HG02678 (cell line): ENCODE data around the gene SEMA3A.

ENCODE experiments used
- ATAC-seq: cut with Tn5 transposase; IDR thresholded peaks from one replicate; pipeline ENCODE4 v1.9.1; 2021; ENCODE audit warnings: mild to moderate bottlenecking, moderate library complexity; ENCODE audit not compliant: unreplicated experiment

SEMA3A gene

DNA sequence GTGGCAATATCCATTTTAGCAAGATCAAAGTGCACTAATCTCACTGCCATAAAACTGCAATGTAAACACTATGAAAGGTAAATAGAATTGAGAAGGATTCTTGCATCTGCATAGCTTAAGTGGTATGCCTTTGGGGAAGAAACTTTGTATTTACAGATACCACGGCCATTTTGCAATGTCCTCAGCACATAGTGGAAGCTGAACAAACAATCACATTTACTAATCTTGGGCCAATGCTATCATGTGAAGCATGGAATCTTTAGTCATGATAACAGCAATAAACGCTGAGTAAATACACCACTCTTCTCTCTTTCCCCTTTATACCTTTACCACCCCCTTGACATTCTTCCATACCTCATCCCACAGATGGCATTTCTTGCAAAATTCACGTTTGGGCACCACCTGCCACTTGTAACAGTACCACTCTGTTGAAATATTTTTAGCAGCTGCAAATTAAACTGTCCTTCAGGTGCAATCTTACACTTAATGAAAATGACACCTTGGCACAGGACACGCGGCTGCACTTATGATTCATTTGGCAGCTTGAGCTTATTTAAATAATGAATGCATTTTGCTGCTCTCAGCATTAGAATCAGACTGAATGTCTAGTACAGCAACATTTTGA lies 171.8 kb downstream of the SEMA3A start:
- ATAC-seq, result no peak

DNA sequence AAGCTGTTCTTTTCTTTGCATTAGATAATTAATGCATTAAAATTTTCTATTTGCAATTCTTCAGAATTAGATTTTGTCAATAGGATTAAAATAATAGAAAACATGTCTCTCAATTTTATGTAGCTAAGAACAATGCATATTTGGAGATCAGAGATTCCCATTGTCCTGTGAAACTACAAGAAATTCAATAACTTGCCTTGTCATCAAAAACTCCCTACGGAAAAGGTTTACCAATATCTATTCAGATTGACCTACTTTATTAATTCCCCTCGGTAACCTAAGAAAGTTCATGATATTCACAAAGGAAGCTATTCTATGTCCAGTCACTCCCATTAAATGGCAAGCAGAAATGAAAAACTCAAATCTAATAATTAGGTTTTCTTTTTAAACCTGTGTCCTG lies 172.6 kb downstream of the SEMA3A start:
- ATAC-seq, result no peak

DNA sequence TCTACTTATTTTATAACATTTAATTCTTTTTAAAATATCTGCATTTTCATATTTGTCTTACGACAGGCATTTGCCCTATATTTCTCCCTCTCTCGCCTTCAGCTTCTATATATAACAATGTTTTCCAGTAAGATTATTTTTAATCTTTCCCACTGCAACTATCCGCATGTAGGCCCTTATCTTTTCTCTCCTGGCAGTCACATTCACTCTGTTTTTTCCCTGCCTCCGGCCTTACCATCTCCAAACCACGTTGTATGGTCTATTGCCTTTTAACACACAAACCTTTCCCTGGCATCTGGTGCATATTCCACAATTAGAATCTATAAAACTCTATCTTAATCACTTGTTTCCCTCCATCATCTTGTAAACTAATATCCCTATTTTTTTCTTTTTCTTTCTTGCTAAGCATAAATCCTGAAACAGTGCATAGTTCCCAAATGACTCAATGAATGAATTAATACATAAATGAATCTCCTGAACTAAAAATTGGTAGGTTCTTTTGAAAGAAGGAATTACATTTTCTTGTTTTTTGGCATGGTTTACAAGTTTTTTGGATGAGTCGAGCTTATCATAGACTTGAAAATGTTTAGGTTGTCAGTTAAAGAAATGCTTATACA lies 173.2 kb downstream of the SEMA3A start:
- no peak for ATAC-seq

DNA sequence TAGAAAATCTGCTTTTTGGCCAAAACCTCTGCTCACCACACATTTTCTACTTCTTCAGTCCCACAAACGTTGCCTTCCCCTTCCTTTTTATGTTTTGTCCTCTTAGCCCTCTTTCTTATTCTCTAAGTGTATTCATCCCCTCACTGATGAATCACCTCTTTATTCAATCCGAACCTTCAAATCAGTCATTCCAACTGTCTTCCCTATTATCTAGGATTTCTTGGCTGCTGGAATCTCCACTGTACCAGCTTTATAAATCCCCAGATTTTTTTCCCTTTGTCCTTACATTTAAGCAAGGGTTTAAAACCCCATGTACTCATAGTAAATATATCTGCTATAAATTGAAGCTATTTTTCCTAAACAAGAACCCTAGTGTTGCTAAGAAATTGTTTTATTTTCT lies 176.9 kb downstream of the SEMA3A start:
- ATAC-seq, result no peak

DNA sequence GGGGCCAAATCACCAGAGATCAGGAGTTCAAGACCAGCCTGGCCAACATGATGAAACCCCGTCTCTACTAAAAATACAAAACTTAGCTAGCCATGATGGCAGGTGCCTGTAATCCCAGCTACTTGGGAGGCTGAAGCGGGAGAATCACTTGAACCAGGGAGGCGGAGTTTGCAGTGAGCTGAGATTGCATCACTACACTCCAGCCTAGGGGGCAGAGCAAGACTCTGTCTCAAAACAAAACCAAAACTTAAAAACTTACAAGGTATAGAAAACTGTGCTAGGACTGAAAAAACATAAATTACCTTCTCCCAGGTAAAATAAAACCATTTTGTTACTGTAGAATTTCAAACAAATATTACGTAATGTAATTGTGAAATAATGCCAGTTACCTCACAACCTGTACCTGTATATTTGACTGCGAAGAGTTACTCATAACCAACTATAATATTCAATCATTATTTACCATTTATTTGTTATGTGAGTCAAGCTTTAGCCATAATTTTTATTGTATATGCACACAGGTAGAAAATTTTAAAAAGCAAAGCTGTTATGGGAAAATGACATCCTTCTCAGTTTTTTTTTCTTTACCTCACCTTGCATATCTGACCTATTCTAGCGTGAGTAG lies 180.9 kb downstream of the SEMA3A start:
- ATAC-seq, result no peak

DNA sequence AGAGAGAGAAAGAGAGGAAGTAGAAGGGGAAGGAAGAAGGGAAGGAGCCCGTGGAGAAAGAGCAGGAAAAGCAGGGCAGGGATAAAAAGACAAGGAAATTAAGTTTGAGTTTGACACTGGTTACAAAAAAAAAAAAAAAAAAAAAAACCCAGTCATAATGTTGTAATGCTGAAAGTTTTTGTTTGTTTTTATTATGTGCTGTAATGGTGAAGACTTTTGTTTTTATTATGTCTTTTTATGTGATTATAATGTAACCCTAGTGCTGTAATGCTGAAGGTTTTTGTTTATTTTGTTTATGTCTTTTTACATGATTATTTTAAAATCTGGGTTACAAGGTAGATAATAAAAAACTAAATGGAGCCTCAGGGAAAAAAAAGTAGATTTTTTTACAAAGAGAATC lies 184.8 kb downstream of the SEMA3A start:
- ATAC-seq, result no peak

DNA sequence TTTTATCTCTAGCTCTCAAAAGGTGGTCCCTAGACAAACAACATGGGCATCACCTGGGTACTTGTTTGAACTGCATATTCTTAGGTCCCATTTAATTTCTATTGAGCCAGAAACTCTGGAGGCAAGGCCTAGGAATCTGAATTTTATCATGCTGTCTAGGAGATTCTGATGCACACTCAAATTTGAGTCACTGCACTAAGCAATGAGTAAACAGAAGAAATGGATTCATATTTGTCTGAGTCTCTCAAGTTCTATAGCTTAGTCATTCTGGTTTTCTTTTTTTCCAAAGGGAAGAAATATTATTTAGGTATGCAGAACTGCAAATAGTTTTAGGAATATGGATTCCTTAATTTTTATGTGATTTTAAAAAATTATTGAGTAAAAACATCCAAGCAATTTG lies 185.5 kb downstream of the SEMA3A start:
- ATAC-seq, result no peak

DNA sequence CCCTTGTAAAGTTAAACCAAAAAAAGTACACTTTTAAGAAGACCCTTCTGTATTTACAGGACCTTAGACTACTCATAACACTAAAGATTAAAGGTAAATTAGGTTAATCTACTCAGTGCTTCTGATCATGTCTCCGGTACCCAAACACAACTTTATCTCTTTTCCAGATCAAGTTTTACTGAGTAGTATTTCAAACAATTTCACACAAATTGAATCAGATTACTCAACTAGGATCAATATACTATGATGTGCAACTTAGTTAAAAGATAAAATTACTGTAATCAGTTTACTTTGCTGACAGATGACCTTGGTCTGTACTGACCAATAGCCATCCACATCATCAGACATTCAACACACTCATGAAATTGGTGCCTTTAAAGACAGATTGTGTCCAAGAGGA lies 191.4 kb downstream of the SEMA3A start:
- no peak for ATAC-seq

DNA sequence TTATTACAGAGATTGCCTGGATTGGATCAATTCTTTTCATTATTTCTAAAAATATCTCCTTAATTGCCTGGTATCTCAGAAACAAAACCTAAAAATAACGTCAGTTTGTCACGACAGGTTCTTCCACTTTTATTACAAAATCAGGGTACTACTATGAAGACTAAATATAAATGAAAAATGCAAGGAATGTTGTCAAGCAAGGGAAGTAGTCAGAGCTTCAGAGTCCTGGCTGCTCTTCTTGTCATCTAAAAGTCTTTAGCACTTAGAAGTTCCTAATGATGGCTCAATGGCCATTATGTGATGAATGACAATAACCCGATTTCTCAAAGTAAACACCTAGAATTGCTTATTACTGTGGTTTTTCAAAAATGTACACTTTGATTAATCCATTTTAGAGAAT lies 192.2 kb downstream of the SEMA3A start:
- no peak for ATAC-seq

DNA sequence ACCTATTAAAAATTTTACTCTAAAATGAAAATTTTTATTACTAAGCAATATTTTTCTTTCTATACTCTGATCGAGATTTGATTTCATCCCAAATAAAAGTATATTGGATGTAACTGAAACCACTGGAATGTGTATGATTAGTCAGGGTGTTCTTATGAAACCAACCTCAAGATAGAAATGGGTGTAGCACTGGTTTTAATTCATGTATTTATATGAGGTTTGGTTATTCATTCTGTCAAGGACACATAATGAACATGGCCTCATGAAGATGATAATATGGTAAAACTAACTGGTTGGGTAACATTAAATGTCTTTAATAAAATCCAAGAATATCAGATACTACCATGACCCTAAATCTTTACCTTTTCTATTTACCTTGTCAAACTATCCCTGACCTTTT lies 197.7 kb downstream of the SEMA3A start:
- ATAC-seq, result no peak

DNA sequence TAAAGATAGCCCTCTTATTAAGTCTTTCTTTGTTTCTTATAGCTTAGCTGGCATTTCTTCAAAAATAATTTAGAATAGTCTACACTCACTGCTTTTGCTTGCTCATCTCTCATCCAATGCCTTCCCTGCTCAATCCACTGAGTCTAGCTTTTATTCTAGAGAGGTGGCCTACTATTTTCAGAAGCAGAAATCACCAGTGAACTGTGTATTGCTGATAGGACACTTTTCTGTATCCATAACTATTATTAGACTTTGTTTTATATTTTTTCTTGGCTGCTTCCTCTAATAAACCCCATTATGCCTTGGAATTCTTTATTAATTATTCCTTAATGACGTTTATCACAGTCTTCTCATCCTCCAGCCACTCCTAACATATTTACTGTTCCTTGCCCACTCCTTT lies 206.8 kb downstream of the SEMA3A start:
- no peak for ATAC-seq

DNA sequence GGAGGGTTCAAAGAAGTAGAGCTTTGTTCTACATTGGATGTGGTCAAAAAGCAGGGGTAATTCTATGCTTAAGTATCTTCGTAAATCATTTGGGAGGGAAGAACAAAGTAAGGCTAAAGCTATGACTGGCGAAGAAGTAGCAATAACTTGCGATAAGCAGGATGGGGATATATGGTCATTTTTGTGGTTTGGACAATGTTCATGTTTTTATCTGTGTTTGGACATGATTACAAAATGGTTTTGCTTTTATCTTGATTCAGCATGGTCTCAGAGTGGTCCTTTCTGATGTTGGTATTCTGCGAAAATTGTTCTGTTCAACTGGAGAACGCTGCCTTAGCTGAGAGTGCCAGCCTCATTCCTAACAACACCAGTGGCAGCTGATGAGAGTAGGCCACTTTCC lies 208.8 kb downstream of the SEMA3A start:
- ATAC-seq, result no peak

DNA sequence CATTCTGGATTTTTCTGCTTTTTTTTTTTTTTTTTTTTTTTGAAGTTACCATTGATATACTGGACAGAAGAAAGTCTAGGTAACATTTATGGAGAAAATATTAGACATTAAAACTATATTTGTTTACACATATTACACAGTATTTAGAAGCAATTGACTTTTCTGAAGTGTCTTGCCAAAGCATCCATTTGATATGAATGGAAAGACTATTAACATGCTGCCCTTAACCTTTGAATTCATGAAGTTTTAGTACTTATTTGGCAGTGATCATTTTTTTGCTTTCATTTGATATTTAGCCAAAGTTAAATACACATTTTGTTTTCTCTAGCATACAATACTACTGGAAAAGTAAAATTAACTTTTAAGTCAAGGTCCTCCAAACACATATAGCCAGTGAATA lies 210.0 kb downstream of the SEMA3A start:
- no peak for ATAC-seq

DNA sequence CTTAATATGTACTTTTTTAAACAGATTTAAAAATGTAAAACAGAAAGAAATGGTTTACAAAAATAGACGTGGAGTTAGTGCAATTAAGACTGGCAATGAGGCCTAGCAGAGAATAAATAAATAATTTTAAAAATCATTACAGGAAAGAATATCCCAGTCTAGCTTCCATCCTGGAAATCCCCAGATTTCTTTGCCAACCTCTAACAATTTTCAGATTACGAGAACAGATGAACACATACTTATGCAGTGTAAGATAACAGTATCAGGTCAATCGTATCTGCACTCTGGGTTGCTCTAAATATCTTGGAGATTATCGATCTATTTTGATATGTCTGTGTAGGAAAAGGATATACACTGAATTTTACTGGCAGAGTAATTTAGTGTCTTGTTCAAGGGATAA lies 210.5 kb downstream of the SEMA3A start:
- ATAC-seq, result no peak

DNA sequence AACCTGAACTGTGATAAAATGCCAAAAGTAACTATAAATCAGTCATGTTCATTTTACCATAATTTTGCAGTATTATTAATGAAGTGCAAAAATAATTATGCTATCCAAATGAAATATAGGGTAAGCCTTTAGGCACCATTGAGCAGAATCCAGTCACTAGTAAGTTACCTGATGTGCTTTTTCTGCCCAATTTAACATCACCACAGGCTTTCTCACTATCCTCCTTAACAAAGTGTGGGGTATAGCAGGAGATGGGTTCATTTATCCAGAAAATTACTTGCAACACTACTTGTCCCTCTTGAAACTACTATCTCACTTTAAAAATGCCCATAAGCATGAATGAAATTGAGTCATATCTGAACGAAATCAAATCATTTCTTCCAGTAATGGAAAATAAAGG lies 211.0 kb downstream of the SEMA3A start:
- no peak for ATAC-seq

DNA sequence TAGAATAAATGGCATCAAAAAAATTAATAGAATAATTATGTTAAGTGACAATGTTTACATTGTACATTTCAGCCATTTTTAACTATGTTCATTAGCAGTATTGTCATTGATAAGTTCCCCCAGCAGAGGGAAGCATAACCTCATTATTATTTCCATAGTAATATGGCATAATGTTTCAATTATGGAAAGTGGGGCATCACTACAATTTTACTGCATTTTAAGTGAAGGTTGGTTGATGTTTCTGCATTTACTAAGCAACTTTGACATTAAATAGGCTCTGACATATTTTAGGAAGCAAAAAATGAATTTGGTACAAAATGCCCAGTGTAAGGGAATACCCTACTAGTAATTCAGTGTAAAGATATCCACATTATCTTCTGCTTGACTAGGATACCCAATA lies 218.3 kb downstream of the SEMA3A start:
- ATAC-seq, result peak; percentile 92

DNA sequence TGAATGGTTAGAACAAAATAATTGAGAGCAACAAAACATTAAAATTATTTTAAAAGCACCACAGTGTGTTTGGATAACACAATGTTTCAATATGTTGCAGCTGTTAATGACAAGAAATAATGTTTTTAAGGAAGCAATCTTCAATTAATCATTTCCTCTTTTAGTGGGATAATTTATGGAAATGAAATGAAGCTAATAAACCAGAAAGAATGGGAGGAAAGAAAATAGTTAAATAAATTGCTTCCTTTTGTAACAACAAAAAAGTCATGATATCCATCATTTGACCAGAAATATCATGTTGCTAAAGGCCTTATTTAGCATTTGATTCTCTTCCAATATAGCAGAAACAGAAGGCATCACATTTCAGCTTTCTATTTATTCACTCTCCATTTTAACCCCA lies 224.5 kb downstream of the SEMA3A start:
- ATAC-seq, result no peak

DNA sequence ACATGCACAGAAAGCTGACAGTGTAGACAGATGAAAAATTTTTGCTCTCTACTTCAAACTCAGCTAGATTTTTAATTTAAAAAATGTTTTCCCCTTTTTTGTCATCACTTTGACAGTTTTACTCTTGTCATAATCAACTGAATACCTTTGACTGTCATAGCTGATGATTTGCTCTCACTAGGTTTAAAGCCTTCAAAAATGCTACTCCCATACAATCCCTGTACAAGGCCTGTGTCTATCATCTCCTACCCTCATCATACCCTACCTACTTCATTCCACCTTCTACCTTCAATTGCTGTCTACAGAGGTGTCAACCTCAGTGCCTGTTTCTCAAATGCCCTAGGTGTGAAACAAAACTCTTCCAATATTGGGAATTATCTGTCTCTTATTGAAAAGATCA lies 230.3 kb downstream of the SEMA3A start:
- no peak for ATAC-seq

DNA sequence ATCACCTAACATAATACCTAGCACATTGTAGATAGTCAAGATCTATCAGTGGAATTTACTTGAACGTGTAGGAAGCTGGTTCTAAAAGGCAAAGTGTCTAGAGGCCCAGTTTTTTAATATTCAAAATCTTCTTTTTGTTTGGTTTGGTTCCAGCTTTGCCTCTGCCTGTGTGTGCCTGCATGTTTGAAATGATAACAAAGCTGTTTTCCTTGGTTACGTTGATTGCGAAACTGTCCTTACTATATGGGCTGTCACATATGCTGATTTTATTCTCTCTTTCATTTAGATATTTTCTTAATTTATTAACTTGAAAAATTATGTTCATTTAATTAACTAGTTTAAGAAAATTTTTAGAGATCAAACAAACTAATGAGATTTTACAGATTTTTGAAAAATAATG lies 237.3 kb downstream of the SEMA3A start:
- ATAC-seq, result no peak

DNA sequence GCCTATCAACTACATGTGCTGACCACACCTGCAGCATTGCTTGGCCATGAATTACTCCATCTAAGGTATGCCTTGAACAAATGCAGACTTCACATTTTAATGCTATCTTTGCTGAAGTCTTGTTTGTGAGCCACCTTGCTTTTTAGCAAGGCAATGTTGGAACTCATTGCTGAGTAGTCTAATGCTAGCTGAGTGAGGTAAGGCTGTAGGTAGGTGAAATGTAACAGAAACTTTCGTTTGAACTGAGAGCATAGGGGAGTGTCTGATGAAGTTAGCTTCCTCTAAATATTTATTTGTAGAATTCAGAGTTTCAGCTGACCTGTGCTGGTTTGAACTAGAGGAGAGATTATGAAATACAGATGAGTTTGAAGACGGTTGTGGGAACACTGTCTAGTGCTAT lies 238.5 kb downstream of the SEMA3A start:
- no peak for ATAC-seq

DNA sequence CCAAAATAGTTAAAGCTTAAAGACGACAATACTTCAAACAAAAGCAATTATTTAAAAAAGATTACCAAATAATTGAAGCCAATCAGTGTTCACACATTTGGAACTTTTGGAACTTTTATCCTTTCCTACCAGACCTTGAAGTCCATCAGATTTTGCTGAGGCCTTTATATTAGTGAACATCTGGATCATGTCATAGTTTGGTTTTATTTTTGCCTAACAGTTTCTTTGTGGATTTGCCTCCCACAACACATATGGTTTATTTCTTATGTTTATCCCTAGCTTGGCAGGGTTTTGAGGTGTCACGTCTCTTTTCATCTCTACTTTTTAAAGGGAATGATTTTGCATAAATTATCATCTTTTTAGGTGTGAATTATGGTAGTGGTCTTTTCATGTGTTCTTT lies 242.4 kb downstream of the SEMA3A start:
- no peak for ATAC-seq

DNA sequence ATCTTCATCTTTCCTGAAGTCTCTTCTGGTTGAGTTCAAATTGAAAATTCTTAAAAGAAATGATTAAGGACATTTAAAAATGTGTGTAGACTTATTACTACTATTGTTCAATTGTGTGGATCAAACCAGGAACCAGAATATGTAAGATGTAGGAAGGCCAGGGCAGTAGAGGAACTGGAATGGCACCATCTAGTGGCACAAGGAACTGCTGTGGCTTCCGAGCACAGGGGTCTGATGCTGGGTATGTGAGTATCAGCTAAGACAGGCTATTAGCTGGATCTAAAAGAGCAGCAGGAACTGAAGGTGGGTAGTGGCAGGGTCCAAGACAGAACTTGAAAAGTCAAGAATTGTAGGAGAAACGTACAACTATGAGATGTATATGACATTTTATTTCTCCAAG lies 247.3 kb downstream of the SEMA3A start:
- peak; percentile 72 for ATAC-seq

DNA sequence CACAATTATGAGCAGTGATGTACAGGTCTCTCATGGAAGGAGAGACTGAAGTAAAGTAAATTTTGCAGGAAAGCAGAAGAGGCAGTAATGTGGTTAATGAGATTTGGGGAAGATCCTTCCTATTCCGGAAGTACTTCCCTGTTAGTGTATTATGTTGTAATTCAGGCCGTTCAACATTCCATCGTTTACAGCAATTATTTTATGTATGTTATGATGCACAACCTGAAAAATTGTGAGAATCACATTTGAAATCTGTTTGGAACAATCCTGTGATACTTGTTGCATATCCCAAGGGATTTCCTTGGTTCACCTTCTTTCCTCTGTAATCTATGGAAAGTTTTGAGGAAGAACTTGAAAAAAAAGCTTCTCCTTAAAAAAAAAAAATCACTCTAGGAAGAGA lies 247.8 kb downstream of the SEMA3A start:
- no peak for ATAC-seq
